HAP-1 (cell line): ENCODE results near the gene CD9.
A peak's percentile ranks its signal among the peaks of the same experiment; 100 is the strongest.
"Not testable (repeated sequence)": the region's sequence is repeated elsewhere in the genome, so short reads cannot be mapped to it uniquely, and the experiment has no call there.

Experiments
- DNase-seq, 2 experiments: peaks; one replicate each; pipeline ENCODE4 v3.0.0-alpha.2; 2016 to 2020; ENCODE audit warnings: low spot score in 2 of 2
- H3K27me3 ChIP-seq: fragments of 250-450 bp; sonication (Bioruptor Pico); 2 replicates; pipeline ENCODE4 v1.5.1; 2020; ENCODE audit warnings: low read depth, mild to moderate bottlenecking, moderate library complexity
- H3K36me3 ChIP-seq: fragments of 250-450 bp; sonication (Bioruptor Pico); replicated peaks from 2 replicates; pipeline ENCODE4 v1.5.1; 2020; ENCODE audit warnings: mild to moderate bottlenecking
- H3K4me1 ChIP-seq: fragments of 250-450 bp; sonication (Bioruptor Pico); 2 replicates; pipeline ENCODE4 v1.5.1; 2020; ENCODE audit warnings: mild to moderate bottlenecking
- H3K4me3 ChIP-seq: fragments of 250-450 bp; sonication (Bioruptor Pico); 2 replicates; pipeline ENCODE4 v1.5.1; 2020; ENCODE audit warnings: mild to moderate bottlenecking, moderate library complexity
- H3K9me3 ChIP-seq: fragments of 250-450 bp; sonication (Bioruptor Pico); 2 replicates; pipeline ENCODE4 v1.5.1; 2020; ENCODE audit warnings: mild to moderate bottlenecking, moderate library complexity
- in situ Hi-C: fragments of 300-500 bp; cut with MboI; formaldehyde crosslinking; loops from 3 replicates; pipeline ENCODE4 v1.14.3; 2020; ENCODE audit warnings: low sequenced_read_pairs, inconsistent platforms, mixed read lengths

Gene CD9

GRCh38 chr12:6200256-6201212 lies at the start of gene CD9:
TSS of gene CD9 (plus strand) at chr12:6200400. CDS start at chr12:6200500, 100 bp downstream.
- Histone ChIP-seq H3K4me1 (peaks cover 25% of the 10 kb centered on the region), H3K9me3 (no peaks in the 10 kb centered on the region), H3K4me3 (peak within 1 kb of the TSS; percentile 63), H3K36me3 (0 out of 2 replicates have a peak, but pooled peaks cover 4% of the 10 kb centered on the region), H3K27me3 (no peaks in the 10 kb centered on the region)
- peak; percentile 59 to 81 for DNase-seq
- in situ Hi-C loops: no loop called here

- in situ Hi-C loops: no loop called here
- H3K4me3 ChIP-seq: no peak overlapping the region
- no peaks in the 10 kb centered on the region for H3K9me3 ChIP-seq
- H3K4me1 ChIP-seq: no peaks in the 10 kb centered on the region
- no peak for DNase-seq
- H3K36me3 ChIP-seq: no peaks in the 10 kb centered on the region
- H3K27me3 ChIP-seq: no peaks in the 10 kb centered on the region
These were observed 45.3 kb upstream of the CD9 start for GRCh38 chr12:6154730-6155459.

GRCh38 chr12:6157482-6157881 lies 42.7 kb upstream of the CD9 start:
- no peaks in the 10 kb centered on the region for H3K36me3 ChIP-seq
- in situ Hi-C loops: no loop called here

GRCh38 chr12:6158255-6158654 lies 41.9 kb upstream of the CD9 start:
- Histone ChIP-seq H3K4me3 (no peak overlapping the region), H3K4me1 (no peaks in the 10 kb centered on the region), H3K27me3 (no peaks in the 10 kb centered on the region), H3K36me3 (no peaks in the 10 kb centered on the region), H3K9me3 (no peaks in the 10 kb centered on the region)
- in situ Hi-C loops: no loop called here
- no peak for DNase-seq

More at GRCh38 chr12:6157482-6157881, 42.7 kb upstream of the CD9 start:
- Histone ChIP-seq H3K27me3 (no peaks in the 10 kb centered on the region), H3K4me3 (no peak overlapping the region), H3K9me3 (no peaks in the 10 kb centered on the region), H3K4me1 (no peaks in the 10 kb centered on the region)
- no peak for DNase-seq

- Histone ChIP-seq H3K4me3 (no peak overlapping the region), H3K9me3 (no peaks in the 10 kb centered on the region), H3K27me3 (no peaks in the 10 kb centered on the region), H3K36me3 (no peaks in the 10 kb centered on the region), H3K4me1 (no peaks in the 10 kb centered on the region)
- no peak for DNase-seq
- in situ Hi-C loops: no loop called here
These were observed 41.5 kb upstream of the CD9 start for GRCh38 chr12:6158749-6159148.

GRCh38 chr12:6159166-6160011 lies 40.8 kb upstream of the CD9 start:
- H3K9me3 ChIP-seq, H3K4me3 ChIP-seq, DNase-seq, H3K27me3 ChIP-seq, H3K36me3 ChIP-seq, in situ Hi-C loops, H3K4me1 ChIP-seq: not testable (repeated sequence)

GRCh38 chr12:6160049-6160649 lies 40.1 kb upstream of the CD9 start:
- H3K4me1 ChIP-seq, H3K27me3 ChIP-seq, H3K9me3 ChIP-seq, in situ Hi-C loops, H3K36me3 ChIP-seq, DNase-seq, H3K4me3 ChIP-seq: not testable (repeated sequence)

- H3K4me3 ChIP-seq: no peak overlapping the region
- H3K27me3 ChIP-seq: no peaks in the 10 kb centered on the region
- H3K36me3 ChIP-seq: no peaks in the 10 kb centered on the region
- H3K4me1 ChIP-seq: no peaks in the 10 kb centered on the region
- DNase-seq: no peak
- in situ Hi-C loops: no loop called here
- H3K9me3 ChIP-seq: no peaks in the 10 kb centered on the region
These were observed 38.9 kb upstream of the CD9 start for GRCh38 chr12:6161124-6161882.

GRCh38 chr12:6163416-6164060 lies 36.7 kb upstream of the CD9 start:
- H3K36me3 ChIP-seq: no peaks in the 10 kb centered on the region
- H3K27me3 ChIP-seq: no peaks in the 10 kb centered on the region
- in situ Hi-C loops: no loop called here
- no peaks in the 10 kb centered on the region for H3K4me1 ChIP-seq
- no peak overlapping the region for H3K4me3 ChIP-seq
- DNase-seq: no peak
- no peaks in the 10 kb centered on the region for H3K9me3 ChIP-seq

GRCh38 chr12:6165395-6165794 lies 34.8 kb upstream of the CD9 start:
- Histone ChIP-seq H3K36me3 (no peaks in the 10 kb centered on the region), H3K9me3 (no peaks in the 10 kb centered on the region), H3K27me3 (no peaks in the 10 kb centered on the region), H3K4me3 (no peak overlapping the region), H3K4me1 (no peaks in the 10 kb centered on the region)
- in situ Hi-C loops: no loop called here
- DNase-seq: no peak

- in situ Hi-C loops: no loop called here
- Histone ChIP-seq H3K4me3 (no peak overlapping the region), H3K4me1 (no peaks in the 10 kb centered on the region), H3K9me3 (no peaks in the 10 kb centered on the region), H3K36me3 (no peaks in the 10 kb centered on the region), H3K27me3 (no peaks in the 10 kb centered on the region)
- DNase-seq: no peak
These were observed 33.4 kb upstream of the CD9 start for GRCh38 chr12:6166808-6167207.
